Measurements from ENCODE around the gene KCNH2. TPM values are rescaled to one million over a fixed set of nuclear protein-coding genes. Genes with fewer than 3 reads are reported as not detected.

The KCNH2 gene
- total RNA-seq, 2 donors from 2014 or later: 3.6 to 5.3 TPM

GRCh38 chr7:151018421-151019129 lies 40.5 kb upstream of the KCNH2 start:
- intact Hi-C loops (cut with DNase I): no loop called here
- DNase-seq (peak in 3 of 4 donors; percentile 34 to 63 (median 39)), ATAC-seq (peak; percentile 50)
- no peaks in the 10 kb centered on the region for H3K9me3 ChIP-seq
- H3K27ac ChIP-seq: no peak overlapping the region
- H3K4me1 ChIP-seq: peaks cover 24% of the 10 kb centered on the region
- 3% methylated on average over 6 to 82 of the region's 82 CpGs for WGBS, 2 donors
- H3K4me3 ChIP-seq: no peak overlapping the region
- TF ChIP-seq POLR2A (IDR thresholded peaks at IDR 0.05): no peak
- TF ChIP-seq CTCF (IDR thresholded peaks at IDR 0.05): no peak
- no peaks in the 10 kb centered on the region for H3K36me3 ChIP-seq (replicated peaks in 1 of 2; ENCODE audit: insufficient read depth in 1 of 2, low read depth in 2 of 2)
- H3K27me3 ChIP-seq: peaks cover 0 to 23% of the 10 kb centered on the region in 2 donors

- H3K4me3 ChIP-seq: no peak overlapping the region
- WGBS, 2 donors: 5 to 17% methylated on average over 12 to 34 of the region's 34 CpGs
These were observed 39.9 kb upstream of the KCNH2 start for GRCh38 chr7:151017953-151018420.

GRCh38 chr7:151017370-151017952 lies 39.3 kb upstream of the KCNH2 start:
- DNase-seq: no peak
- Histone ChIP-seq H3K4me1 (peaks cover 31% of the 10 kb centered on the region), H3K27ac (no peak overlapping the region), H3K4me3 (no peak overlapping the region), H3K36me3 (replicated peaks in 1 of 2; ENCODE audit: insufficient read depth in 1 of 2, low read depth in 2 of 2) (no peaks in the 10 kb centered on the region), H3K9me3 (no peaks in the 10 kb centered on the region), H3K27me3 (peaks cover 0 to 23% of the 10 kb centered on the region in 2 donors)
- intact Hi-C loops (cut with DNase I): no loop called here
- TF ChIP-seq CTCF (IDR thresholded peaks at IDR 0.05) (no peak), POLR2A (IDR thresholded peaks at IDR 0.05) (no peak)
- no peak for ATAC-seq
- 38 to 40% methylated on average over 13 of the region's 13 CpGs for WGBS, 2 donors

More at GRCh38 chr7:151017953-151018420, 39.9 kb upstream of the KCNH2 start:
- intact Hi-C loops (cut with DNase I): no loop called here
- Histone ChIP-seq H3K27me3 (peaks cover 0 to 23% of the 10 kb centered on the region in 2 donors), H3K36me3 (replicated peaks in 1 of 2; ENCODE audit: insufficient read depth in 1 of 2, low read depth in 2 of 2) (no peaks in the 10 kb centered on the region), H3K4me1 (peaks cover 30% of the 10 kb centered on the region), H3K9me3 (no peaks in the 10 kb centered on the region), H3K27ac (no peak overlapping the region)
- ATAC-seq (peak; percentile 78), DNase-seq (peak; percentile 54 to 76 (median 66))
- peak; percentile 66 to 84 (median 79) for TF ChIP-seq CTCF (IDR thresholded peaks at IDR 0.05)
- no peak for TF ChIP-seq POLR2A (IDR thresholded peaks at IDR 0.05)

GRCh38 chr7:151016942-151017341 lies 38.8 kb upstream of the KCNH2 start:
- no peaks in the 10 kb centered on the region for H3K36me3 ChIP-seq (replicated peaks in 1 of 2; ENCODE audit: insufficient read depth in 1 of 2, low read depth in 2 of 2)
- peaks cover 0 to 23% of the 10 kb centered on the region in 2 donors for H3K27me3 ChIP-seq
- H3K4me3 ChIP-seq: no peak overlapping the region
- no peaks in the 10 kb centered on the region for H3K9me3 ChIP-seq
- intact Hi-C loops (cut with DNase I): no loop called here
- WGBS, 2 donors: 78 to 82% methylated on average over 9 to 15 of the region's 15 CpGs
- DNase-seq (no peak), ATAC-seq (no peak)
- H3K27ac ChIP-seq: no peak overlapping the region
- peaks cover 31% of the 10 kb centered on the region for H3K4me1 ChIP-seq
- TF ChIP-seq POLR2A (IDR thresholded peaks at IDR 0.05) (no peak), CTCF (IDR thresholded peaks at IDR 0.05) (no peak)

Measured in body of pancreas (tissue), 4 donors.